Stimulated activated CD8-positive, alpha-beta memory T cell treated with anti-CD3 and anti-CD28 coated beads, Interleukin-12 subunit alpha, Interleukin-12 subunit beta, amount 100 ng/mL, for 1 hour (primary cell): Measurements from ENCODE around the gene FBXL2.
"Not testable (repeated sequence)": the region's sequence is repeated elsewhere in the genome, so short reads cannot be mapped to it uniquely, and the experiment has no call there.

ENCODE experiments used
- DNase-seq: peaks from one replicate; pipeline ENCODE4 v3.0.0-alpha.2; 2020; ENCODE audit warnings: low read depth

Gene FBXL2

DNA sequence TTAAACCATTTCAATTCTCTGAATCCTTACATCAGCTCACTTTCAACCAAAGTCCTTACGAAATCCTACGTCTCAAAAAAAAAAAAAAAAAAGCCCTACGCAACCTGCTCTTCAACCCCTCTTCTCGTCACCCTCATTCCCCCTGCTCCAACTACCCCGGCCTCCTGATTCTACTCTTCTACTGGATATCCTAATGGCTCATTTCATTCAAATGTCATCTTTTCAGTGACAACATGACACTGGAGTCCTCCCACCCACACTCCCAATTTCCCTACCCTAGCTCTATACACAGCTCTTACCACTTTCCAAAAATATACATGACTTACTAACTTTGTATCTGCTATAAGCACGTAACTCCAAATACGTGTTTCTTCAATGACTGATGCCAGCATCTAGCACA, 151.5 kb downstream of the FBXL2 start:
- no peak for DNase-seq

DNA sequence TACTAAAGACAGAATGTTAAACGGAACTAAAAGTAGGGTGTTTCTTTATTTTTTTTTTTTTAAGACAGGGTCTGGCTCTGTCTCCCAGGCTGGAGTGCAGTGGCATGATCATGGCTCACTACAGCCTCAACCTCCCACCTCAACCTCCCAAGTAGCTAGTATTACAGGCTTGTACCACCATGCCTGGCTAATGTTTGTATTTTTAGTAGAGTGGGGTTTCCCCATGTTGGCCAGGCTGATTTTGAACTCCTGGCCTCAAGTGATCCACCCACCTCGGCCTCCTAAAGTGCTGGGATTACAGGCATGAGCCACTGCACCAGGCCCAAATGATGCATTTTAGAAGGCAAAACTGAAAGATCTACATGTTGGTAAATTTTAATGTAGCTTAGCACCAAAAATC, 152.1 kb downstream of the FBXL2 start:
- DNase-seq, result not testable (repeated sequence)

DNA sequence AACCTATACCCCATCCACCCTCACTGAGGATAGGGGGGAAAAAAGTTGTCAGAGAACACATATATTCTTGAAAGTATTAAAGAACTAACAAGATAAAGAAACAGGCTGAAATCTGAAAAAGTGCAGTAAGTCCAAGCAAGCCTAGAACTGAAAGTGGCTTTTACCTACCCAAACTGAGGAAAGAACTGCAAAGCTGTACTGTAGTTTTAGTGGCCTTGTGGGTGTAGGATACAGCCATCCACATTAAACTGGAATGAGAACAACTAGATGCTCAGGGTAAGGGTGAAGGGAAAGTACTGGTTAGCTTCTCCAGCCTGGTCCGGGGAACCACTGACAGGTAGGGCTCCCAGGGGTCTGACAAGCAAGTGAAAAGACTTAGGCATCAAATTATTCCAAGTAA, 152.8 kb downstream of the FBXL2 start:
- DNase-seq, result no peak

DNA sequence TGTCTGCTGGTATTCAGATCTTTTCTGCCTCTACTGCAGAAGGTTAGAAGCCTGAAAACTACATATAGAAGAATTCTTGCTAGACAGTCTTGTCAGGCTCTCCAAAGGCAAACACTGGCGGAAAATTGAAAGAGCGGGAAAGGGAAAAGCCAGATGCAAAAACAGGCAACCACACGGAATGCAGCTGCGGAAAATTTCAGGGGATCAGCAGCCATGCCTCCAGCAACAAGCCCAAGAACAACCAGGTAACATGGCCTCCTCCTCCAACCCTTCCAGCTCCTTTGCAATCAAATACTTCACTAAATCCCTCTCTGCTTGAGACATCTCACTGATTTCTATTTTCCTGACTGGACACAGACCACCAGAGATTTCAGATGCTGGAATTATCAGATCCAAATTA, 153.3 kb downstream of the FBXL2 start:
- DNase-seq, result no peak

DNA sequence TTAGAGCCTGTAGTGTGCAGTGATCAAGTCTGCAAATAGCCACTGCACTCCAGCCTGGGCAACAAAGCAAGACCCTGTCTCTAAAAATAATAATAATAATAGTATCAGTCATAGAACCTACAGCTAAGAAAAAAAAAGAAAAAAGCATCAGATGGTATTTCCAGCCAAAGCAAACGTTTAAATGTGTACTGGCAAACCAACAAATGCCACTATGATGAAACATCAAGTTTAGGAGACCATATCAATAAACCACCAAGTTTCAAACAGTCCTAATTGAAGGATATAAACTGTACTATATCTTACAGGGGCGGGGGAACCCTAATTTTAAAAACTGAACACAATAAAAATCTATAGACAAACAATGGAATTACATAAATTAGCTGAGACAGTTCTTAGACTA, 156.6 kb downstream of the FBXL2 start:
- no peak for DNase-seq
